Gastroesophageal sphincter (tissue), 3 donors: Measurements from ENCODE around the gene LONRF2.

Experiments used
- EP300 ChIP-seq: sonication (generic); formaldehyde crosslinking; IDR thresholded peaks from one replicate; pipeline ENCODE4 v1.6.1; 2017; ENCODE audit warnings: antibody characterized with exemption, mild to moderate bottlenecking
- POLR2A ChIP-seq, 2 donors: fragments of 450-650 bp; IDR thresholded peaks; one replicate each; pipeline ENCODE4 v1.6.1; 2017; ENCODE audit warnings: antibody characterized with exemption in 2 of 2, mild to moderate bottlenecking in 2 of 2, moderate library complexity in 1 of 2
- POLR2AphosphoS5 ChIP-seq: sonication (generic); formaldehyde crosslinking; IDR thresholded peaks from one replicate; pipeline ENCODE4 v1.6.1; 2017; ENCODE audit warnings: antibody characterized with exemption
- TF ChIP-seq, protein P1 (sequence below), 4 experiments: fragments of 200-600 bp in 2 of 4; fragments of 450-650 bp in 2 of 4; sonication (generic) in 1 of 4; IDR thresholded peaks; one replicate each; pipeline ENCODE4 v1.5.1; 2017 to 2019; ENCODE audit warnings: antibody characterized with exemption in 4 of 4, mild to moderate bottlenecking in 2 of 4, moderate library complexity in 2 of 4

DNA sequence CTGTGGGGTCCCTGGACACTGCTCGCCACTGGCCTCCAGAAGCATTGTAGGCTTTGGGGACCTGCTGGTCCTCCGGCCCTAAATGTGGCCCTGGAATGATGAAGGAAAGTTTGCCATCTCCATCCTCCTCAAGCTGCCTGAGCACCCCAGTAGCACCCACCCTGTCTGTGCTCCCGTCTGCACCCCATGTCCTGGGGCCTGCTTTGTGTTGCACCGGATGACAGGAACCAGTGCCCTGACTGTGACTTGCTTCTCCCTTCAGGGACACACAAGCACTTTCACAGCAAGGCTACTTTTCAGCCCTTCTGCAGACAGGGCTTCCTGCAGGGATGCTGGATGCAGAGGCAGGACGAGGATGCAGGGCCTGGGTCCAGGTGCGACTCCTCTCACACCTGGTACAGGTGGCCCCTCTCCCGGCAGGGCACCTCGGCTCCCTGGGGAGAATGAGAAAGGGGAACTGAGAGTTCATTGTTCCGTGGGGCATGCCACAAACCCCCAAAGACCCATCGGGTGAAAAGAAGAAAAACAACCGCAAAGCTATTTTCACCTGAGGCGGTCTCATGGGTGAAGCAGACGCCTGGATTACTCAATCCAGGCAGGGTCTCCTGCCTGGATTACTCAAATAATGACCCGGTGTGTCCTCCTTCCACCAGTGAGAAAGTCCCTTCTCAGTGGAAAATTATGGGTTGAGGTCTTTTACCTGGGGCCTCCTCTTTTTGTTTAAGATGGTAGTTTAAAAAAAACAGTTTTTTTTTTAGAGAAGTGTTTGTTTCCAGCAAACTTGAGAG lies 74.9 kb downstream of the LONRF2 start:
- TF ChIP-seq, protein P1, sequence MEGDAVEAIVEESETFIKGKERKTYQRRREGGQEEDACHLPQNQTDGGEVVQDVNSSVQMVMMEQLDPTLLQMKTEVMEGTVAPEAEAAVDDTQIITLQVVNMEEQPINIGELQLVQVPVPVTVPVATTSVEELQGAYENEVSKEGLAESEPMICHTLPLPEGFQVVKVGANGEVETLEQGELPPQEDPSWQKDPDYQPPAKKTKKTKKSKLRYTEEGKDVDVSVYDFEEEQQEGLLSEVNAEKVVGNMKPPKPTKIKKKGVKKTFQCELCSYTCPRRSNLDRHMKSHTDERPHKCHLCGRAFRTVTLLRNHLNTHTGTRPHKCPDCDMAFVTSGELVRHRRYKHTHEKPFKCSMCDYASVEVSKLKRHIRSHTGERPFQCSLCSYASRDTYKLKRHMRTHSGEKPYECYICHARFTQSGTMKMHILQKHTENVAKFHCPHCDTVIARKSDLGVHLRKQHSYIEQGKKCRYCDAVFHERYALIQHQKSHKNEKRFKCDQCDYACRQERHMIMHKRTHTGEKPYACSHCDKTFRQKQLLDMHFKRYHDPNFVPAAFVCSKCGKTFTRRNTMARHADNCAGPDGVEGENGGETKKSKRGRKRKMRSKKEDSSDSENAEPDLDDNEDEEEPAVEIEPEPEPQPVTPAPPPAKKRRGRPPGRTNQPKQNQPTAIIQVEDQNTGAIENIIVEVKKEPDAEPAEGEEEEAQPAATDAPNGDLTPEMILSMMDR (IDR thresholded peaks at IDR 0.05) = no peak
- TF ChIP-seq POLR2A (IDR thresholded peaks at IDR 0.05) = no peak
- no peak for TF ChIP-seq POLR2AphosphoS5
- TF ChIP-seq EP300 = no peak
